Sciatic nerve (tissue), 2 donors: ENCODE data around the gene SRRM2. TPM values are rescaled to one million over a fixed set of nuclear protein-coding genes. Genes with fewer than 3 reads are reported as not detected.

Source experiments
- ATAC-seq: fragments of 200-7000 bp; cut with Tn5 transposase; one replicate; pipeline ENCODE4 v1.9.1; 2020; ENCODE audit warnings: mild to moderate bottlenecking, moderate library complexity
- DNase-seq: peaks from one replicate; pipeline ENCODE4 v3.0.0-alpha.2; 2020; ENCODE audit warnings: low spot score
- intact Hi-C: fragments of 100-400 bp; cut with DNase I; formaldehyde crosslinking; loops from one replicate; pipeline ENCODE4 v1.14.2; 2022
- total RNA-seq: library from RNA; stranded (reverse); fragmentation: NEBNext Ultra II Directional; extraction: Animal tissue kit (Norgen Biotek cat#: 25700); gene quantifications from one replicate; pipeline ENCODE4 v1.2.1, GENCODE V29; 2021
- donor health status: DM: no; HTN: no; CAD: no.
- donor health status: DM: no; HTN: no; CAD: no.

Gene SRRM2
- total RNA-seq: 931 TPM

DNA sequence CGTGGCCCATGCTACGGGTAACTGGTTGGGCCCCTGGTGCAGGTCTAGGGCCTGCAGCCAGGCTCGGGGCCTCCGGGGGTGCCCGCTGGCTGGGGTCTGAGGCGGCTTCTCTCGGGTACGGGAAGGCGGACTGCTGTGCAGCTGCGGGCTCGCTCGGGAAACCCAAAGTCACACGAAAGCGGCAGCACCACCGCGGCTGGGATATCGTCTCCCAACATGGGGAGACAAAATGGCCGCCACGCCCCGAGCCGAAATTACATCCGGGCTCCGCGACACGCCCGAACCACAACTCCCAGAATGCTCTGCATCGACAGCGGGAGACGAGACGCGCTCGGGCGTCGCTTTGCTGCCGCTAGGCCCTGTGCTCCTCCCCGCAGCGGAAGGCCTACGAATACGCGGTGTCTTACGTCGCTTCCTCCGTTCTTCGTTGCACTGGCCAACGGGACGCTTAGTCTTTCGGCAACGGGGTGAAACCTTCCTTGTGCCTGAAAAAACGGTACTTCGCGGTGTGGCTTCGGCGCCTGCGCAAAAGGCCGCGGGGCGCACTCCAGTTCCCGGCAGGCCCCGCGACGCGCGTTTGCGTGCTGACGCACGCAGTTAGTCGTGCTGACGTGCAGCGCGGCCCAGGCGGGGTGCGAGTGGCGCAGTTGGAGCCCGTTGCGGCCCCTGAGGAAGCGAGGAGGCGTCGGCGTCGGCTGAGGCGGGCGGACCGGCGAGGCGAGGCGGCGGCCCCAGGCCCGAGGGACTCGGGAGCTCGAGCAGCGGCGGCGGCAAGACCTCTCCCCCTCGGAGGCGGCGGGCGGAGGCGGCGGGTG is at the start of gene SRRM2:
Gene SRRM2, plus strand, starts transcription at position 604 of the 815 bp plus-strand sequence. CDS start 3,727 bp downstream, outside the sequence.
- ATAC-seq (peak; percentile 97), DNase-seq (peak; percentile 97)
- intact Hi-C loops: no loop called here

DNA sequence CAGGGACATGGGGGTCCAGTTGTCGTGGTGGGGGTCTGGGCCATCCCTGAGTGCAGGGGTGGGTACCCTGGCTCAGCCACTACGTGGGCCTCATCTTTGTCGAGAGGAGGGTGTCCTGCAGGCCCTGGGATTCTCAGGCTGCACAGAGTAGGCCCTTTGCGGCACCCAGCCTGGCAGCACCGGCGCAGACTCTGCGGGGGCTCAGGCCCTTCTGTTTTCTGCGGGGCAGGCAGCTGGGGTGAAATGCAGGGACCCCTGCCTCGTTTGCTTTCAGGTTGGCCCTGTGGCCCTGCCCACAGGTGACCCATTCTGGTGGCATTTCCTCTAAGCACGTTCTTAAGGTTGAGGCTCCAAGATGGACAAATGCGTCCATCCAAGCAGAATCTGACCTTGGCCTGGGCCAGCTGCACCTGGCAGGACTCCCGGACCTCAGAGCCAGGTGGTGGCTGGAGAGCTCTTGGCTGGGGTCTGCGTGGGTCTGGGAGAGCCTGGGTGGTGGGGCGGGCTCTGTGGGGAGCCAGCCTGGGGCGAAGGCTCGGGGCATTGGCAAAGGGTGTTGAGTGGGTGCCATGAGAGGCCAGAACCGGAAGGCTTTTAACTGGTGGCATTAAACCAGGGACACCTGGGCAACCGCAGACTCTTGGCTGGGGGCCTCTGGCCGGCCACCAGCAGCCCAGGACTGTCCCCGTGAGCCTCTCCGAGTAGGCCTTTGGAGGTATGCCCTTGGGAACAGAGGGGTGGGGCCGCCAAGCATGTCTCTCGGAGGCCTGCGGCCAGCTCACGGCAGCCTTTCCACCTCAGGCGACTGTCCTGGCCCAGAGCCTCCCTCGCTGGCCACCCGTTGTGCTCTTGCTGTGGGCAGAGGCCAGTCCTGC is 49.3 kb upstream of the SRRM2 start:
- no peak for DNase-seq
- intact Hi-C loops: no loop called here
- no peak for ATAC-seq

DNA sequence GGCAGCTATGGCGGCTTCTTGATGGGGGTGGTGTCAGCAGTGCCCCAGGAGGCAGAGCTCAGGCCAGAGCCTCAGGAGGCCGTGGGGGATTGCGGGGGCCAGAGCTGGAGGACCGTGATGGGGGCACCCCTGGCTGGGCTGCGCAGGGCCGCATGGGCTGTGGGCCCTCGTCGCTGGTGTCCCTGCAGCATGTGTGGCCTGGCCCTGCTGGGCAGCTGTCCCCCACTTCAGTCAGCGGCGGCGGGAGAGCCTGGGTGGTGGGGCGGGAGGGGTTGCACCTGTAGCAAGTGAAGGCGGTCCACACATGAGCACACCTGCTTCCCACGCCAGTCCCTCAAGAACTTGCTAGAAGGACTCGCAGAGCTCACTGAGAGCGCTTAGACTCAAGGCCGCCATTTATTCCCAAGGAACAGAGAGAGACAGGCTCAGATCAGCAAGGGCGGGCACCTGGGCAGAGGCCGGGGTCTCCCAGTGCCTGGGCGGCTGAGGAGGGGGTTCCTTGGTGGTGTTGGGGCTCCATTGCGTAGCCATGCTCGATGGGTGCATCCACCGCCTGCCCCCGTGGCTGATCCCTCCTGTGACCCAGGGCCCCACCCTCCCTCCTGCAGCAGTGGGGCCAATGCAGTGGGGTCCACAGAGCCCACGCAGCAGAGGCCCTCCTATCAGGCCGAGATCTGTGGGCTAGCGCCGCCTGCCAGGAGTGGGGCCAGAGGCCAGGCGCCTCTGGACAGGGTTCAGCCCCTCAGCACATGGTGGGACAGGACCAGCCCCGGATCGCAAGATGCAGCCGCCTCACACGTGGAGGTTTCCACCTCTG is 48.1 kb upstream of the SRRM2 start:
- ATAC-seq (no peak), DNase-seq (no peak)
- intact Hi-C loops: no loop called here

DNA sequence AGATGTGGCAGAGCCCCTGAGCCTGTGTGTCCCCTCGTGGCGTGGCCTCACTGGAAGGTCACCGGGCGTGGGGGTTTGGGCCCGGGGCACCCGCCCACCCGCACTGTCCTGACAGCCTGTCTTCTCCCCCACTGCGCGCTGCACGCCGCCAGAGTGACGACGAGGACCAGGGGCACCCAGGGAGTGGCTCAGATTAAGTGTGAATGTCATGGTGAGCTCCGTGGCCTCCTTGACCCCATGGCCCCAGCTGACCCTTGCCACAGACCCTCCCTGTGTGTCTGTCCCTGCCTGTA is 47.5 kb upstream of the SRRM2 start:
- no peak for DNase-seq
- intact Hi-C loops: no loop called here
- no peak for ATAC-seq

DNA sequence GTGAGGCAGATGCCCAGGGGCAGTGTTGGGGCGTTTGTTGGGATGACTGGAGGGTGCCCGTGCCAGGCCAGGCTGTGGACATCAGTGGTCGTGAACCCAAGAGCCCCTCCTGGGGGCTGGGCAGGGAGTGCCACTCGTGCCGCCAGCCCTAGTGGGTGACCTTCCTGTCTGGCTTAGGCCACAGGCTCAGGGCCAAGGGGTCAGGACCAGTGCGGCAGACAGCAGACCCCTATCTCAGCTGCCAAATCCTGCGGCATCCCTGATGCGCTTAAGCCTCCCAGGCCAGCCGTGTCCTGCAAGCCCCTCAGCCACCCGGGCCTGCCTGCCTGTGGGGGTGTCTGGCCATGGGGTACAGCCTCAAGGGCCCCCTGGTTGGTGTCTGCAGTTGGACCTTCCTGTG is 47.1 kb upstream of the SRRM2 start:
- DNase-seq (no peak), ATAC-seq (no peak)
- intact Hi-C loops: no loop called here

DNA sequence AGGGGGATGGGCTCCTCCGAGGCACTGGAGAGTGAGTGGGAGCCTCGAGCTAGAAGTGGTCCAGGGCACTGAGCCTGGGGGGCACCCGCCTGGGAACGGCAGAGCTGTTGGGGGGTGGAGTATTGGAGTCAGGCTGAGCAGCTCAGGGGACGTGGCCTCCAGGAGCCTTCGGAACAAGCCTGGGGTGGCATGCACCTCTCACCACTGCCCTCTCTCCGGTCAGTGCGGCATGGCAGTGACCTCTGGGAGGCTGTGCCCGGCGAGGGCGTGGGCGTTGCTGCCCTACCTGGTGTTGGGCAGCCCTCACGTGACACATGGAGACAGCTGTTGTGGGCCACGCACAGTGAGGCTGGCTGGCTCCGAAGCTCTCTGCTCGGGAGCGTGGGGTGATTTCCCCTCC is 46.4 kb upstream of the SRRM2 start:
- DNase-seq: no peak
- no peak for ATAC-seq
- intact Hi-C loops: no loop called here

DNA sequence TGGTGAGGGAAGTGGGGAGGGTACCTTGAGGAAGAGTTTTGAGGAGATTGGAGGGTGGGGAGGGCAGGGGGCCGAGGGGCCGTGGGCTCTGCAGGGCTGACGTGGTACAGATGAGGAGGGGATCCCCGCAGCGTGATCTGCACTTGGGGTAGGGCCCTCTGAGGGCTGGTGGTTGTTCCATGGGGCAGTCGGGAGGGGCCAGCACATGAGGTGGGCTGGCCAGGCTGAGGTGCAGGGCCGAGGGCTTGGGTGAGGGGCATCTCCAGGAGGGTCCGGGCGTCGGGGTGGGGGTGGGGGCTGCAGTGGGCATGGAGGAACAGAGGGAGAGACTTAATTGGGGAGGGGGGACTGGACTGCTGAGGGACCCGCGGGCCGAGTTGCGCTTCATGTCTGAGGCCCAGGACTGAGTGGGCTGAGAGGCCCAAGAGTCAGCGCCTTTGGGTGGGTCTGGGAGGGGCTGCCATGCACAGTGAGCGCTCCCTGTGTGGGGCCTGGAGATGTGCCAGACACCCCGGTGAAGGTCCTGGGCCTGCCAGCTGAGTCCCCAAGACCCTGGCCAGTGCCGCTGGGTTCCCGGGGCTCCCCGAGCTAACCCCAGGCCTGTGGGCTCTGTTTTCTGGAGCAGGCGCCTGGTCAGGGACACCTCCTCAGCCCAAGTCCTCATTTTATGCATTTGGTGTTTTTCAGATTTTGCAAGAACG is 45.7 kb upstream of the SRRM2 start:
- no peak for ATAC-seq
- intact Hi-C loops: no loop called here
- no peak for DNase-seq

DNA sequence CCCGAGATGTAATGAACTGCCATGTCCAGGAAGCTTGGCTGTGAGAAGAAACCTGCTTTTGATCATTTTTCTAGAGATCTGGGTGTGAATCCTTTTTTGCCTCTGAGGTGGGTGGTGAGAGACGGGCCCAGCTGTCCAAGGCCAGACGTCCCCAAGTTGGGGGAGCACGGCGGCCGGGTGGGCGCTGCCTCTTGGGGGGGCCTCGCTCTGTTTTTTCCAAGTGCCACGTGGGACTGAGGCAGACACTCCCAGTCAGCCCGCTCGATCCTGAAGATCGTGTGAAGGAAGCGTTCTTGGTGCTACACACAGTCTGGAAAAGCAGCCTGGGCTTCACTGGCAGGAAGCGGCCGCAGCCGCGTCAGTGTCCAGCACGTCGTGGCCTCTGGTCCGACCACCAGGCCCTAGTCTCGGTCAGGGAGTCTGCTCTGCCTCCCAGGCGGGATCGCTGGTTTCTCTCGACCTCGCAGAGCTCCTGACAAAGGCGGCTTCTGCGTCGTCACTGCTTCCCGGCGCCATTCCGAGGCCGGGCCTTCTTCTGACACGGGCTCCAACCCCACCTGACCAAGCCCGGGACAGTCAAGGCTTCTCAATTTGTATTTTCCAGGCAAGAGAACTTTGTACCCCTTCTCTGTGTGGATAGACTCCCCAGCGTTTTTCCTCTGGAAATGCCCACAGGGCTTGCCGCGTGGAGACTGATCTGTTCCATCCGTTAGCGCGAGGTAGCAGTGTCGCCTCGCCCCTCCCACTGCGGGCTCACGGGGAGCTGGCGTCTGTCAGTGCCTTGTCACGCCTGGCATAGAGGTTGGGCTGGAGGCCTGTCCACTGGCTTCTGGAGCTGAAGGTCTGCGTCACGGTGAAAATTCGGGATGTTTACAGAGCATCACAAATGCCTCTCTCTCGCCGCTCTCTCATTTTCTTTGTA is 44.8 kb upstream of the SRRM2 start:
- DNase-seq: no peak
- no peak for ATAC-seq
- intact Hi-C loops: no loop called here

DNA sequence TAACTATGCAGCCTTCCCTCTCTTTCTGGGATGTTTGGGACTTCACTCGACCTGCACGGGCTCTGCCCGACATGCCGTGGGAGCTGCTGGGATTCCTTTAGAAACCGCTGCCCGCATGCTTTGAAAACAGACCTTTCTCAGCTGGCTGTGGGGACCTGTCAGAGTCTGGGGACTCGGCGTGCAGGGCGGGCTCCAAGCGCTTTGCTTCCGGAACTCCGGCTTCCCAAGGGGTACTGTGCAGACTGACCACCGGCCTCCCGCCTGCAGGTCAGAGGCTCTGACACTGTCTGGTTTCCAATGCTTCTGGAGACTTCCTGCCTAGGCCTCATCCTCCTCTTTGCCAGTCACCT is 44.2 kb upstream of the SRRM2 start:
- DNase-seq (no peak), ATAC-seq (no peak)
- intact Hi-C loops: no loop called here

DNA sequence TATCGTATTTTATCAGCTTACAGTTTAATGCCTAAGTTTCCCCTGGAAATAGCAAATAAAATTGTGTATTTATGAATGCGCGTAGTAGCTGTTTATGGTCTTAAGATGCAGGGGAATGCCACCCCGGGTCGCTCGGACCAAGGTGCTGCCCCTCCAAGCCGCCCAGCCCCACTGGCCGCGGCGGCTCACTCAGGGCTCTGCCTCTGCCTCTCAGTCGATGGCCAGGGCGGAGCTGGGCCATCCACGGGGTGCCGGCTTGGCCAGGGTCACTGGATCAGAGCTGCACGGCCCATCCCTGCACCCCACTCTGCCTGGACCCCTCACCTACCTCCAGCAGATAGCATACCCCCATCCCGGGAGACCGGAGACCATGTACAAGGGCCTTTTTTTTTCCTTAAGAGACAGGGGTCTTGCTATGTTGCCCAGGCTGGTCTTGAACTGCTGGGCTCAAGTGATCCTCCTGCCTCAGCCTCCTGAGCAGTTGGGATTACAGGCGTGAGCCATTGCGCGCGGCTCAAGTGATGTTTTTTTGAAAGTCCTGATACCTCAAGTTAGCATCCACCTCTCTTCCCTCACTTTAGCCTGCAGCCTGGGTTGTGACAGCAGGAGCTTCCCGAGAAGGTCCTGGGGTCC is 43.4 kb upstream of the SRRM2 start:
- ATAC-seq (no peak), DNase-seq (no peak)
- intact Hi-C loops: no loop called here

DNA sequence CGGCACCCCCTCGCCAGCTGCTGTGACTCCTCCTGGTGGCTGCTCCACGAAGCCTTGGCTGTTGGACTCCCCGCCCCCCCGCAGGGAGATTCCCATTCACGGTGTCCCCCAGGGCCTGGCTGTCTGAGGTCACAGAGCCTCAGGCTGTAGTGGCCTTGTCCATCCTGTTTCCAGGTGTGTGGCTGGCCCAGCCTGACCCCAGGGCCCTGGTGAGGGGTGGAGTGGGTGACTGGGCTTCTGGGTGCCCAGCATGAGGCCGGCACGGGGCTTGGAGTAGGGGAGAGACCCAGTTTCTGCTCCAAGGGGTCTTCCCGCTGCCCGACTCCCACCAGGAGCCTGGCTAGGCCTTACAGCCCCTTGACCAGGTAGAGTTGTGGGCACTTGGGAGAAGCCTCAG is 42.9 kb upstream of the SRRM2 start:
- intact Hi-C loops: no loop called here
- DNase-seq (no peak), ATAC-seq (no peak)

DNA sequence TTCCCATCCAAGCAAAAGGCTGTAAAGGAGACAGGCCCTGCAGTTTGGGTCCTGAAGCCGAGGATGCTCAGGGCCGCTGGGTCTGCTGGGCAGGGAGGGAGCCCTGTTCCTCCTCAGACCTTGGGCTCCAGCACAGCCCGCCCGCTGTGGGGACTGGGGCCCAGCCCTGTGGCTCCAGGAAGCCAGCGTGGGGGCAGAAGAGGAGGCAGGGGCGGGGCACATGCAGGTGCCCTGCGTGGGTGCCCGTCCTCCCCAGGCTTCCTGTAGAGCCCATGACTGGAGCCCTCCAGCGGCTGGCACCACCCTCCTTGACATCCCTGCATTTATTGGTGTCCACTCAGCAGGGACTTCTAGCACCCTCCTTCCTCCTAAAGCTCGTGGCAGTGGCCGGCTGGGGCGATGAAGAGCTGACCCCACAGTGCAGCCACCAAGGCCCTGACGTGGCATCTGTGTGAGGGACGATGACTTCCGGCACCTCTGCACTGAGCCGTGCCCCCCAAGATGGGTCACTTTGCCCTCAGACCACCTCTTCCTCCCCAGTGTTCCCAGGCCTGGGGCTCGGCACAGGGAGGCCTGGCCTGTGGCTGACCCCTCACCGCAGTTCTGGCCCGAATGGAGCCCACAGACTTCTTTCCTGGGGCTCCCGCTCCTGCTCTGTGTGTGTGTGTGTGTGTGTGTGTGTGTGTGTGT is 42.3 kb upstream of the SRRM2 start:
- no peak for DNase-seq
- intact Hi-C loops: loop anchor here (5.0 kb wide), 1 partner anchor 728 kb away; the partner anchor contains the start of genes GFER and NOXO1
- no peak for ATAC-seq

DNA sequence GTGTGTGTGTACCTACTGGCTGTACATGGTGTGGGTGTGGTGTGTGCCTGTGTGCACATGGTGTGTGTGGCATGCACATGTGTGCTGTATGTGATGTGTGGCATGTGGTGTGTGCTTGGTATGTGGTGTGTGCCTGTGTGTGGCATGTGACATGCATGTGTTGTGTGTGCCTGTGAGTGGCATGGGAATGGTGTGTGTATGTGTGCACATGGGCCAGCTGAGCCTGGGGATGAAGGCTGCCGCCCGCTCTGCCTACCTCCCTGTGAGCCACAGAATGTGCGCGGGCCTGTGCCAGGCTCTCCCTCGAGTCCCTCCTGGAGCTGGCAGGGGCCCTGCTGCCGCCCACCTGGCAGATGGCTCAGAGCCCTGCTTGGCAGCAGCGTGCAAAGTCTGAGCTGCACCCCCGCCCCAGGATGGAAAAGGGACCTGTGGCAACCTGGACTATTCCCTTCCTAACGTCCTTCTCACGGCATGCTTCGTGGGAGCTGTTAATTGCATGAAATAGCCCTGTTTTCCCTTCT is 41.7 kb upstream of the SRRM2 start:
- intact Hi-C loops: loop anchor here (5.0 kb wide), 1 partner anchor 728 kb away; the partner anchor contains the start of genes GFER and NOXO1
- ATAC-seq (no peak), DNase-seq (no peak)

DNA sequence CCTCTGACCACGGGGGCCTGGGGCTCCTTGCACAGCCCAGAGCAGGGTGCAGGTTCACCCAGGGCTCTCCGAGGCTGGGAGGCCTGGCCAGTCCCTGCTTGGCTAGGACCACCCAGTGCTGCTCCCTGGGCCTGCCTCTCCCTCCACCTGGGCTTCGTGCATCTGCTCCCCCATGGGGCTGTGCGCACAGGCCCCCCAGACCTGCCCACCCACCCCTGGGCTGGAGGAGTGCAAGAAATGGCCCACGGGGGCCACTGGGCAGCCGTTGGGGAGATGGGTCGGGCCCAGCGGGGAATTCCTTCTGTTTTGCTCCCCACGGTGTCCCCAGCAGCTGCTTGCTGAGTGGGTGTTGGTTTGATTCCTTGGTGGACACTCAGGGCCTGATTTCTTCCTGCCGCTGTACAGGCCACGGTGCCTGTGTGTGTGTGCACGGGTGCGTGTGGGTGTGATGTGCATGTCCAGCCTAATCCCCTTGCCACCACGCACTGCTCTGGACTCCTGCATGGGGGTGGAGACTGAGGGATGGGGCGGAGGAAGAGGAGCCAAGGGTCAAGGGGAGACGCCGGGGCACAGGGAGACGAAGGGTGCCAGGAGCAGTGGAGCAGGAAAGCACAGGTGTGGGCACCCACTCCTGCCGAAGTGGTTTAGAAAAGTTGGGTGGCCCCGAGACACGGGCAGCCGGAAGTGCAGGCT is 40.9 kb upstream of the SRRM2 start:
- no peak for ATAC-seq
- intact Hi-C loops: loop anchor here (5.0 kb wide), 1 partner anchor 729 kb away; the partner anchor contains the start of genes GFER and NOXO1
- DNase-seq: no peak

DNA sequence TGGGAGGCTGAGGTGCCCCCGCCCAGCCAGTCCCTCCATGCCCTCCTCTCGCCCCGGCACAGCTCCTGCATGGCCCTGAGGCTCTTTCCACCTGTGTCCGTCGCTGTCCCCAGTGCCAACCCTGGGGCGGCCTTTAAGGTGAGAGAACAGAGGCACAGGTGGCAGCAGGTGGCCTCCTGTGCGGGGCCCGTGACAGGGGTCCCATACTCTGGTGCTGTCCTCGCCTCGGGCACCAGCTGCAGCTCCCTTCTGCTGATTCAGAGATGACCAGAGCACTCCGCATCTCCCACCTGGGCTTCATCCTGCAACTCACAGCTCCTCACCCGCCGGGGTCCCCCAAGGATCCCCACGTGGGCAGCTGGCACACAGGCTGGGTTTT is 40.4 kb upstream of the SRRM2 start:
- no peak for ATAC-seq
- intact Hi-C loops: loop anchor here (5.0 kb wide), 1 partner anchor 730 kb away; the partner anchor contains the start of genes GFER and NOXO1
- DNase-seq: no peak

DNA sequence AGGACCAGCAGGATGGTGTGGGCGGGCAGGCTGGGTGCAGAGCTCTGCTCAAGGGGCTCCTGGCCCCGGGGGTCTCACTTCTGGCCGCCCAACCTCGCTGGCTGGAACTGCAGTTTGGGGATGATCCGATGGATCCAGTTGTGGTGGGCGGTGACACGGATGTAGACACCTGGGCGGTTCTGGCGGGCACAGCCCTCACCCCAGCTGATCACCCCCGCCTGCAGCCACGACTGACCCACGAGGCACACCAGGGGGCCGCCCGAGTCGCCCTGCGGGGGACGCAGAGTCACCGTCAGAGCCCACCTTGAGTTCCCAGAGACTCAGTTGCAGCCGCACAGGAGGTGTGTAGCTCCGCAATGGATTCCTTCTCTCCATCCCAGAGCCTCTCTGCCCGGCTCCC is 39.9 kb upstream of the SRRM2 start:
- no peak for DNase-seq
- intact Hi-C loops: loop anchor here (5.0 kb wide), 1 partner anchor 730 kb away; the partner anchor contains the start of genes GFER and NOXO1
- ATAC-seq: no peak
